Activated CD8-positive, alpha-beta T cell treated with anti-CD3 and anti-CD28 coated beads, Interleukin-2, amount 10 ng/mL, durations not matched to agents 7 days and 5 days (primary cell): ENCODE data around the gene ABCA1. TPM values are rescaled to one million over a fixed set of nuclear protein-coding genes. Genes with fewer than 3 reads are reported as not detected.

Experiments
- ATAC-seq: fragments of 150-1000 bp; cut with Tn5 transposase; one replicate; pipeline ENCODE4 v1.10.0; 2021; ENCODE audit warnings: moderate library complexity
- CTCF ChIA-PET: fragments of 350-600 bp; sonication (Branson Sonifier 250); formaldehyde crosslinking; loops from one replicate; lab custom pipeline; 2021; ENCODE audit warnings: antibody characterized with exemption; lab: Charles Lee
- POLR2A ChIA-PET: fragments of 350-600 bp; sonication (Branson Sonifier 250); formaldehyde crosslinking; loops from one replicate; lab custom pipeline; 2021; ENCODE audit warnings: antibody characterized with exemption; lab: Charles Lee
- DNase-seq: peaks from one replicate; pipeline ENCODE4 v3.0.0-alpha.2; 2020
- H3K27ac Mint-ChIP-seq: one replicate; pipeline ENCODE4 v1.8.0; 2021; ENCODE audit warnings: mild to moderate bottlenecking, mixed read lengths
- H3K27me3 Mint-ChIP-seq: one replicate; pipeline ENCODE4 v1.8.0; 2021; ENCODE audit warnings: low read depth, mixed read lengths
- H3K36me3 Mint-ChIP-seq: one replicate; pipeline ENCODE4 v1.8.0; 2021; ENCODE audit warnings: low read depth, mixed read lengths
- H3K4me1 Mint-ChIP-seq: one replicate; pipeline ENCODE4 v1.8.0; 2021; ENCODE audit warnings: low read depth, mixed read lengths
- H3K4me3 Mint-ChIP-seq: one replicate; pipeline ENCODE4 v1.8.0; 2021; ENCODE audit warnings: mild to moderate bottlenecking, mixed read lengths
- H3K9me3 Mint-ChIP-seq: one replicate; pipeline ENCODE4 v1.8.0; 2022; ENCODE audit warnings: mixed read lengths; ENCODE audit not compliant: insufficient read depth
- total RNA-seq, 2 experiments: library from RNA; stranded (reverse); gene quantifications; one replicate each; pipeline ENCODE4 v1.2.3, GENCODE V29; 2021

The ABCA1 gene
- total RNA-seq, 2 experiments from 2014 or later, result 0.03 TPM; not detected in 1

- ChIA-PET CTCF (no interaction called here), POLR2A (no interaction called here)
- H3K4me3 Mint-ChIP-seq, result no peak overlapping the region
- DNase-seq, result no peak
- H3K27ac Mint-ChIP-seq, result no peak overlapping the region
- peaks cover 6% of the 10 kb centered on the region for H3K4me1 Mint-ChIP-seq
- H3K9me3 Mint-ChIP-seq, result no peaks in the 10 kb centered on the region
- H3K27me3 Mint-ChIP-seq, result peaks cover 4% of the 10 kb centered on the region
- peaks cover 6% of the 10 kb centered on the region for H3K36me3 Mint-ChIP-seq
- ATAC-seq, result no peak
These were observed 161.9 kb downstream of the ABCA1 start for GRCh38 chr9:104766025-104766424.

DNA sequence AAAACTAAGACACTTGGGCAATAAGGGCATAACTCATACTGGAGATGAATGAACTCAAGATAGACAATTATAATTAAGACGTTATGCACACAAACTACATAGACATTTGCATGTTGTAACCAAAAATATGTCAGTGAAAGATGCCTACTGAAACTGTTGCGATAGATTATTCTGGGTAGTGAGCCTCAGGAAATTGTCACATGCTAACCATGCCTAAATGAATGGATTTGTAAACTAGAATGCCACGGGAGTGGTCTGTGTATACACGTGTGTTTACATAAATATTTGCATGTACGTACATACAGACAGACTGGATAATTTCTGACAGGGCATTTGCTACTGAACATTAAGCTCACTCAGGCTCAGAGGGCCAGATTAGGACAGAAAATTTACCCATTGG is 162.8 kb downstream of the ABCA1 start:
- ChIA-PET POLR2A (no interaction called here), CTCF (no interaction called here)
- ATAC-seq (no peak), DNase-seq (no peak)
- H3K27ac Mint-ChIP-seq, result no peak overlapping the region
- H3K4me3 Mint-ChIP-seq, result peak overlapping the region; percentile 86
- no peaks in the 10 kb centered on the region for H3K9me3 Mint-ChIP-seq
- H3K36me3 Mint-ChIP-seq, result peaks cover 6% of the 10 kb centered on the region
- H3K4me1 Mint-ChIP-seq, result peaks cover 6% of the 10 kb centered on the region
- H3K27me3 Mint-ChIP-seq, result peaks cover 4% of the 10 kb centered on the region

- H3K4me3 Mint-ChIP-seq, result no peak overlapping the region
- H3K36me3 Mint-ChIP-seq, result peaks cover 17% of the 10 kb centered on the region
- DNase-seq (no peak), ATAC-seq (no peak)
- H3K27ac Mint-ChIP-seq, result no peak overlapping the region
- peaks cover 5% of the 10 kb centered on the region for H3K4me1 Mint-ChIP-seq
- H3K27me3 Mint-ChIP-seq, result peaks cover 3% of the 10 kb centered on the region
- CTCF ChIA-PET, result no interaction called here
- no peaks in the 10 kb centered on the region for H3K9me3 Mint-ChIP-seq
- POLR2A ChIA-PET, result no interaction called here
These were observed 169.0 kb downstream of the ABCA1 start for GRCh38 chr9:104758974-104759373.

DNA sequence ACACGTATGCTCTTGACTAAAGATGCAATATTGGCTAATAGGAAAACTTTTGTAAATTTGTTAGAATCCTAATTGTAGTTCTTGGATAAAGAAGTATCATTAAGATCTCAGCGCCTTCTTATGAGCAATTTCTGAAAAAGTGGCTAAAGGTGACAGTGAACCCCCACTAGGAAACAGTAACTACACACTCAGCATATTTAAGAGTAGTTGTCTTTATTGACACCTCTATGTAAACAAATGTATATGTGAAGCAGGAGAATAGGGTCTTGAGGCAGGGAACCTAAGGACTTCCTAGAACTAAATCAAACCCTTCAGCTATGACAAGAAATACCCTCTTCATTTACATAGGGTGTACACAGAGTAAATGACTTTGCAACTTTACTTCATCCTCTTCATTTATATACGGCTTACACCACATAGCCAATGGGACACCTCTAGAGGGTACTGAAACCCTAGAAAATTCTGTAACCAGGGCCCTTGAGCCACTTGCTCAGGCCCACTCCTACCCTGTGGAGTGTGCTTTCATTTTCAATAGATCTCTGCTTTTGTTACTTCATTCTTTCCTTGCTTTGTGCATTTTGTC is 177.7 kb downstream of the ABCA1 start:
- Mint-ChIP-seq H3K9me3 (no peaks in the 10 kb centered on the region), H3K27ac (no peak overlapping the region), H3K36me3 (peaks cover 28% of the 10 kb centered on the region), H3K4me1 (peaks cover 25% of the 10 kb centered on the region), H3K27me3 (no peaks in the 10 kb centered on the region), H3K4me3 (no peak overlapping the region)
- no peak for DNase-seq
- ChIA-PET CTCF (no interaction called here), POLR2A (no interaction called here)
- no peak for ATAC-seq

GRCh38 chr9:104748359-104749031 is 179.5 kb downstream of the ABCA1 start:
- POLR2A ChIA-PET, result interaction anchor here (1.2 to 2.3 kb wide), 6 partner anchors 7 to 924 kb away, joined by 3 to 18 read pairs (median 9); partner anchors contain the start of genes NIPSNAP3B and SMC2
- DNase-seq (no peak), ATAC-seq (no peak)
- Mint-ChIP-seq H3K36me3 (peaks cover 20% of the 10 kb centered on the region), H3K27me3 (no peaks in the 10 kb centered on the region), H3K9me3 (no peaks in the 10 kb centered on the region), H3K4me3 (peak overlapping the region; percentile 96), H3K4me1 (peaks cover 25% of the 10 kb centered on the region), H3K27ac (peak overlapping the region; percentile 99)
- CTCF ChIA-PET, result interaction anchor here (0.8 to 2.0 kb wide), 4 partner anchors 12 to 703 kb away, joined by 3 to 6 read pairs (median 4); no protein-coding TSS in a partner anchor

DNA sequence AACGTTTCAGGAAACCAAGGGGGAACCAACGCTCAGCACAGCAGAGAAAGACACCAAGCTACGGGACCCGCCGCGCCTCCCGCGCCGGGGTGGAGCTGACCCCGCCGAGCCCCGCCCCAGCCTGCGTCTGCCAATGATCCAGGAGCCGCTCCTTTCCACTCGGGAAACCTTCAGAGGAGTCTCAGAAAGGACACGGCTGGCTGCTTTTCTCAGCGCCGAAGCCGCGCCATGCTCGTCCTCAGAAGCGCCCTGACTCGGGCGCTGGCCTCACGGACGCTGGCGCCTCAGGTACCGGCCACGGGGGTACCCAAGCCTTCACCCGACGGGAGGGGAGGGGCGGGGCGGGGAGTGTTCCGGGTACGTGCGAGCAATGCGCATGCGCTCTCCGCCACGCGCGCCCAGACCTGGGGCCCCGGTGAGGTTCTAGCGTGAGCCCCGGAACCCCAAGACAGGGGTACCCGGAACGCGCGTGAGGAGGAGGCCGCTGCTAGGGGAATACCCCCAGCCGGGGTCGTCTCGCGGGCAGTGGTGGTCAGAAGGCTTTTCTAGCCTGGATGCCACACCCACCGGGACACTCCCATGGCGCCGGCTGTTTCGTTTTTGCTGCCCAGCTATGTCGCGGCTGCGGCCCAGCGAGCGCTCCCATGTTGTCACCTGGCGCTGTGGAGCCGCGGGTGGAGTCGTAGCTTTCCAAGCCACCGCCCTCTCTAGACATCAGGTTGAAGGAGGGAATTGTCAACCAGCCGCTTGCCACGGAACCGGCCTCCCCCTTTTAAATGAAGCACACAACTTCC is 180.2 kb downstream of the ABCA1 start, which contains the start of gene NIPSNAP3A:
NIPSNAP3A (plus strand) TSS at position 119 of the 794 bp plus-strand sequence; CDS start at position 229, 110 bp downstream.
- ChIA-PET POLR2A (interaction anchor here (0.5 to 2.3 kb wide), 7 partner anchors 8 to 925 kb away, joined by 3 to 18 read pairs (median 7); partner anchors contain the start of gene SMC2), CTCF (interaction anchor here (0.8 to 2.0 kb wide), 6 partner anchors 8 to 704 kb away, joined by 3 to 7 read pairs (median 4); partner anchors contain the start of gene SMC2)
- H3K27me3 Mint-ChIP-seq, result no peaks in the 10 kb centered on the region
- H3K27ac Mint-ChIP-seq, result peak within 1 kb of the TSS; percentile 99
- ATAC-seq (peak; percentile 95), DNase-seq (peak; percentile 91)
- H3K9me3 Mint-ChIP-seq, result no peaks in the 10 kb centered on the region
- peaks cover 25% of the 10 kb centered on the region for H3K4me1 Mint-ChIP-seq
- H3K36me3 Mint-ChIP-seq, result peaks cover 18% of the 10 kb centered on the region
- peak within 1 kb of the TSS; percentile 96 for H3K4me3 Mint-ChIP-seq

- DNase-seq, result no peak
- ATAC-seq, result no peak
- ChIA-PET CTCF (interaction anchor here (0.8 to 2.0 kb wide), 5 partner anchors 8 to 705 kb away, joined by 3 to 7 read pairs (median 6); partner anchors contain the start of gene SMC2), POLR2A (interaction anchor here (1.2 to 2.3 kb wide), 5 partner anchors 9 to 658 kb away, joined by 3 to 18 read pairs (median 9); partner anchors contain the start of gene SMC2)
- Mint-ChIP-seq H3K9me3 (no peaks in the 10 kb centered on the region), H3K27ac (peak overlapping the region; percentile 99), H3K4me1 (peaks cover 25% of the 10 kb centered on the region), H3K4me3 (peak overlapping the region; percentile 96), H3K27me3 (no peaks in the 10 kb centered on the region), H3K36me3 (peaks cover 13% of the 10 kb centered on the region)
These were observed 180.8 kb downstream of the ABCA1 start for GRCh38 chr9:104747245-104747564.

- POLR2A ChIA-PET, result interaction anchor here (1.4 to 2.3 kb wide), 3 partner anchors 15 to 653 kb away, joined by 3 to 18 read pairs (median 9); partner anchors contain the start of gene SMC2
- no peak for ATAC-seq
- CTCF ChIA-PET, result interaction anchor here (1.9 to 2.0 kb wide), 3 partner anchors 9 to 625 kb away, joined by 6 to 7 read pairs (median 6); no protein-coding TSS in a partner anchor
- Mint-ChIP-seq H3K9me3 (no peaks in the 10 kb centered on the region), H3K27ac (peak overlapping the region; percentile 99), H3K36me3 (peaks cover 10% of the 10 kb centered on the region), H3K4me3 (peak overlapping the region; percentile 96), H3K27me3 (no peaks in the 10 kb centered on the region), H3K4me1 (peaks cover 25% of the 10 kb centered on the region)
- DNase-seq, result no peak
These were observed 181.2 kb downstream of the ABCA1 start for GRCh38 chr9:104746798-104747197.

GRCh38 chr9:104746285-104746684 is 181.7 kb downstream of the ABCA1 start:
- no peak for ATAC-seq
- no peaks in the 10 kb centered on the region for H3K9me3 Mint-ChIP-seq
- CTCF ChIA-PET, result interaction anchor here (1.1 to 2.0 kb wide), 2 partner anchors 9 to 17 kb away, joined by 5 to 7 read pairs; partner anchors contain the start of gene NIPSNAP3B
- POLR2A ChIA-PET, result no interaction called here
- peaks cover 25% of the 10 kb centered on the region for H3K4me1 Mint-ChIP-seq
- DNase-seq, result no peak
- peaks cover 10% of the 10 kb centered on the region for H3K36me3 Mint-ChIP-seq
- H3K4me3 Mint-ChIP-seq, result peak overlapping the region; percentile 33
- H3K27me3 Mint-ChIP-seq, result no peaks in the 10 kb centered on the region
- H3K27ac Mint-ChIP-seq, result no peak overlapping the region

DNA sequence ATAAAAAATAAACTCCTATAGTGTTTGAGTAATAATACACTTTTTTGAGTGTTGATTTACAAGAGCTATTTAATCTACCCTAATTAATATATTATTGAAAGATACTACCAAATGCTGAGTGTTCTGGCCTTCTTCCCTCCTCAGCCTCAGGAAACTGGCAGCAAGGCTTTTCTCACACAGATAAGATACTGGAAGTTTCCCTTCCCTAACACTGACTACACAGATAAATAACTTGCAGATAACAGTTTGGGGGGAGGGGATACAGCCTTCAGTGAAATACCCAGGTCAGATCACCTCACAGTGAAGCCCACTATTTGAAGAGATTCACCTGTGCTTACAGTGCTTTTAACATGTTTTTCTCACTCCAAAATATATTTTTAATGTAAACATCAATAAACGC is 182.1 kb downstream of the ABCA1 start:
- ATAC-seq (no peak), DNase-seq (no peak)
- H3K36me3 Mint-ChIP-seq, result peaks cover 6% of the 10 kb centered on the region
- H3K27ac Mint-ChIP-seq, result no peak overlapping the region
- no peaks in the 10 kb centered on the region for H3K9me3 Mint-ChIP-seq
- ChIA-PET CTCF (interaction anchor here (1.1 to 2.0 kb wide), 2 partner anchors 10 to 18 kb away, joined by 5 to 7 read pairs; partner anchors contain the start of gene NIPSNAP3B), POLR2A (interaction anchor here (1.2 kb wide), 1 partner anchor 652 kb away, joined by 3 read pairs; no protein-coding TSS in a partner anchor)
- no peaks in the 10 kb centered on the region for H3K27me3 Mint-ChIP-seq
- H3K4me1 Mint-ChIP-seq, result peaks cover 25% of the 10 kb centered on the region
- H3K4me3 Mint-ChIP-seq, result no peak overlapping the region

DNA sequence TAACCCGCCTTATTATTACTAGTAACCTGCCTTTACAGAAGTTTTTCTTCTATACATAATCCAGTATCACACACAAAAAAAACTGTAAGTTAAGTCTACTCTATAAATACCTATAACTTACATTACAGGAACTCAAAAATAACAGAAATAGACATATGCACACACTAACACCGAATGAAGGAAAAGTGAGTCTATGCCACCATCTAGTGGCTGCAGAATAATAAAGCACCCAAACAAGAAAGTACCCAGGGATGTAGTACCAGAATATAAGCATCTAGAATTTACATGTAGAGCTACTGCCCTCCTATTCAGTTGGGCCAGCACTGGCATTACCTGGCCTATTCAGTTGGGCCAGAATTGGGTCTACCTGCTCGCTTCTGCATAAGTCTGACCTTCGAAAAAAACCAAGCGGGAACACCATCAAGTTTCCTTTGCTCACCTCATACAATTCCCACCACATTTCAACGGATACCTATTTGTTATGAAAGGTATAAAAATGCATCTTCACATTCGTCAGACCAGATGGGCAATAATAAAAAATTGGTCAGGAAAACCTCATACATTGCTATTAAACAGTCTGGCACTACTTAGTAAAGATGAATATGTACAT is 184.5 kb downstream of the ABCA1 start:
- H3K9me3 Mint-ChIP-seq, result no peaks in the 10 kb centered on the region
- peaks cover 3% of the 10 kb centered on the region for H3K36me3 Mint-ChIP-seq
- peaks cover 9% of the 10 kb centered on the region for H3K4me1 Mint-ChIP-seq
- ATAC-seq (no peak), DNase-seq (peak; percentile 55)
- no peak overlapping the region for H3K4me3 Mint-ChIP-seq
- H3K27me3 Mint-ChIP-seq, result no peaks in the 10 kb centered on the region
- H3K27ac Mint-ChIP-seq, result no peak overlapping the region
- CTCF ChIA-PET, result interaction anchor here (0.6 to 1.0 kb wide), 3 partner anchors 12 to 621 kb away, joined by 3 to 4 read pairs (median 3); no protein-coding TSS in a partner anchor
- POLR2A ChIA-PET, result no interaction called here
